C4-2B (cell line): Measurements from ENCODE around the gene SLC25A15.

Experiments
- CTCF ChIP-seq: fragments of 450-650 bp; conservative IDR thresholded peaks from 2 replicates; pipeline ENCODE4 v1.5.1; 2017; ENCODE audit warnings: mild to moderate bottlenecking
- ZFX ChIP-seq: fragments of 450-650 bp; IDR thresholded peaks from 2 replicates; pipeline ENCODE4 v1.6.1; 2017

DNA sequence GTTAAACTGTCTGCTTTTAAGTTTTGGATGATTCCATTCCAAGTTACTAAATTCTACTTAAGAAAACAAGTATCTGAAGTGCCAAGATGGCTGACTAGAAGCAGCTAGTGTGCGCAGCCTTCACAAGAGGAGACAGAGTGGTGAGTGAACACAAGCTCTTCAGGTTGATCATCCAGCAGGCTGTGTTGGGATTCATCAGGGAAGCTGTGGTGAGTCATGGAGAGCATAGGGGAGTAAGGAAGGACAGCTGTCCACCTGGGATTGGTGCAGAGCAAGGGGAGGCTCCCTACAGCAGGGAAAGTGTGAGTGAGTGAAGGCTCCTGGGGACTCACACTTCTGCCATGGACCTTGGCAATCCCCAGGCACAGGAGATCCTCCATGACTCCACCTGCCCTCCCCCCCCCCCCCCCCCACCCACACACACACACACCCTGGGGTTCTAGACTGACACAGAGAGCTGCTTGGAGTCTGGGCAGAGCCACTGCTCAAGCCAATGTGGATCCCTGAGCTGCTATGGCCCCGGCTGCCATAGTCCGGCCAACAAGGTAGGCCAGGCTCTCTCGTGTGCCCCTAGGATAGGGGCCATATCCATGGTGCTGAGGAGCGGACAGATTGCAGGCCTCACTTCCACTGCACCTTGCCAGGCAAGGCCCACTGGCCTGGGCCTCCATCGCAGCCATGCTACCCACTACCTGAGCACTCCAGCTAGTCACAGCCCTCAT is 23.5 kb downstream of the SLC25A15 start:
- TF ChIP-seq CTCF = no peak
- no peak for TF ChIP-seq ZFX
